Posterior cingulate gyrus (tissue), 11 donors: ENCODE results near the gene MYCBP2.
"Not testable (repeated sequence)": the region's sequence is repeated elsewhere in the genome, so short reads cannot be mapped to it uniquely, and the experiment has no call there.

Experiments used
- DNase-seq, 10 donors: peaks; one replicate each; pipeline versions ENCODE4 v3.0.0 to v3.0.0-alpha.2; 2020 to 2021; ENCODE audit warnings: mixed read lengths in 3 of 10
- intact Hi-C: fragments of 100-400 bp; cut with DNase I; formaldehyde crosslinking; loops from one replicate; pipeline ENCODE4 v1.15.1; 2023

Gene MYCBP2

GRCh38 chr13:77326905-77327604 lies at the start of gene MYCBP2:
TSS of gene MYCBP2 (minus strand) at chr13:77327094. CDS start at chr13:77326775, 319 bp downstream.
- intact Hi-C loops, result loop anchor here (5.0 kb wide), 3 partner anchors 150 to 370 kb away; partner anchors contain the start of genes FBXL3 and SLAIN1
- DNase-seq, result peak; percentile 88 to 99 (median 93)

GRCh38 chr13:77375560-77376108 lies 48.7 kb upstream of the MYCBP2 start:
- intact Hi-C loops, result no loop called here
- DNase-seq, result no peak

- no peak for DNase-seq
- intact Hi-C loops, result no loop called here
These were observed 47.9 kb upstream of the MYCBP2 start for GRCh38 chr13:77374786-77375185.

GRCh38 chr13:77374339-77374738 lies 47.4 kb upstream of the MYCBP2 start:
- no peak for DNase-seq
- intact Hi-C loops, result no loop called here

- no peak for DNase-seq
- intact Hi-C loops, result no loop called here
These were observed 46.6 kb upstream of the MYCBP2 start for GRCh38 chr13:77373502-77373901.

- intact Hi-C loops, result no loop called here
These were observed 45.4 kb upstream of the MYCBP2 start for GRCh38 chr13:77372275-77372674.

GRCh38 chr13:77370888-77371287 lies 44.0 kb upstream of the MYCBP2 start:
- intact Hi-C loops, result no loop called here
- DNase-seq, result no peak

More at GRCh38 chr13:77372275-77372674, 45.4 kb upstream of the MYCBP2 start:
- DNase-seq, result no peak

GRCh38 chr13:77362166-77362565 lies 35.3 kb upstream of the MYCBP2 start:
- no peak for DNase-seq
- intact Hi-C loops, result no loop called here

- DNase-seq, result no peak
These were observed 33.3 kb upstream of the MYCBP2 start for GRCh38 chr13:77360032-77360685.

GRCh38 chr13:77359171-77359570 lies 32.3 kb upstream of the MYCBP2 start:
- intact Hi-C loops, result no loop called here
- no peak for DNase-seq

More at GRCh38 chr13:77360032-77360685, 33.3 kb upstream of the MYCBP2 start:
- intact Hi-C loops, result no loop called here

GRCh38 chr13:77358001-77358400 lies 31.1 kb upstream of the MYCBP2 start:
- intact Hi-C loops, result no loop called here
- DNase-seq, result no peak

GRCh38 chr13:77356155-77356554 lies 29.3 kb upstream of the MYCBP2 start:
- intact Hi-C loops, result no loop called here
- no peak for DNase-seq

GRCh38 chr13:77353995-77354394 lies 27.1 kb upstream of the MYCBP2 start:
- DNase-seq, result no peak

GRCh38 chr13:77351315-77351714 lies 24.4 kb upstream of the MYCBP2 start:
- intact Hi-C loops, result no loop called here
- DNase-seq, result peak in 3 of 10 donors; percentile 18 to 73 (median 55)

More at GRCh38 chr13:77353995-77354394, 27.1 kb upstream of the MYCBP2 start:
- intact Hi-C loops, result no loop called here

- intact Hi-C loops, result no loop called here
- no peak for DNase-seq
These were observed 23.9 kb upstream of the MYCBP2 start for GRCh38 chr13:77350811-77351210.

- no peak for DNase-seq
- intact Hi-C loops, result no loop called here
These were observed 22.5 kb upstream of the MYCBP2 start for GRCh38 chr13:77349365-77349764.

- intact Hi-C loops, DNase-seq: not testable (repeated sequence)
These were observed 20.5 kb upstream of the MYCBP2 start for GRCh38 chr13:77347351-77347750.

- intact Hi-C loops, result no loop called here
These were observed 18.4 kb upstream of the MYCBP2 start for GRCh38 chr13:77345150-77345780.

GRCh38 chr13:77343841-77344240 lies 16.9 kb upstream of the MYCBP2 start:
- intact Hi-C loops, result no loop called here
- no peak for DNase-seq

More at GRCh38 chr13:77345150-77345780, 18.4 kb upstream of the MYCBP2 start:
- no peak for DNase-seq

- intact Hi-C loops, result no loop called here
- no peak for DNase-seq
These were observed 12.5 kb upstream of the MYCBP2 start for GRCh38 chr13:77339408-77339807.

- intact Hi-C loops, result no loop called here
- DNase-seq, result no peak
These were observed 12.1 kb upstream of the MYCBP2 start for GRCh38 chr13:77338961-77339401.
